ENCODE results near the gene KIFC1. TPM values are rescaled to one million over a fixed set of nuclear protein-coding genes. Genes with fewer than 3 reads are reported as not detected.
"Not testable (repeated sequence)": the region's sequence is repeated elsewhere in the genome, so short reads cannot be mapped to it uniquely, and the experiment has no call there.

The KIFC1 gene
- 125 and 128 TPM in 2 replicates for total RNA-seq (2014; rRNA removed; shearing (Covaris generic))

DNA sequence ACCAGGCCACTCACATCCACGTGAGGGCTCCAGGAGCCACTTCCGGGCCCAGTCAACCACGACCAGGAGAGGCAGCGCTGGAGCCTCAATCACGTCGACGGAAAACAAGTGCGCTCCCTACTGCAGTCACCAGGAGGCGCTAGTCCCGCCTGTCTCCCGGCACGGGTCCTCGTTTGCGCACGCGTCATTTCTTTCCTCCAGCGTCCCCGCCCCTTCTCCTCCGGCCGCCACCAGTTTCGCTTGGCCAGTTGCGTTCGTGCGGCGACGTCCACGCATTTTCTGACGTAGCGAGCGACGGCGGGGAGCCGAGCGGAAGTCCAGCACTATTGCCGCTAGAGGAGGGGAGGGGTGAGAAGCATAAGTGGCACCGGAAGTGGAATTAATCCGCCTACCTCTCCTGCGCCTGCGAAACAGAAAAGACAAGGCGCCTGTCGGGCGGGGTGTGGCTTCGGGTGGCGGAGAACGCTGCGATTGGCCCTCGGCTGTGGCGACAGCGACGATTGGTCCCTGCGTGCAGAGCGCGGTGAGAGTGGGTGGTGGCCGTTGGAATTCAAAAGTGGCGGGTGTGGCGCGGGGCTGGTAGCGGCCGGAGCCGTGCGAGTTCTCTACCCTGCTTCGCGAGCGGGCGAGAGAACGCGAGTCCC lies at the start of gene KIFC1:
Gene KIFC1 (plus strand): TSS at position 546 of the 644 bp plus-strand sequence. CDS start 163 bp downstream, outside the sequence.
- peak; percentile 100 for DNase-seq (ENCODE audit: low read depth)

GRCh38 chr6:33343606-33343952 lies 48.0 kb upstream of the KIFC1 start:
- not testable (repeated sequence) for DNase-seq (ENCODE audit: low read depth)

DNA sequence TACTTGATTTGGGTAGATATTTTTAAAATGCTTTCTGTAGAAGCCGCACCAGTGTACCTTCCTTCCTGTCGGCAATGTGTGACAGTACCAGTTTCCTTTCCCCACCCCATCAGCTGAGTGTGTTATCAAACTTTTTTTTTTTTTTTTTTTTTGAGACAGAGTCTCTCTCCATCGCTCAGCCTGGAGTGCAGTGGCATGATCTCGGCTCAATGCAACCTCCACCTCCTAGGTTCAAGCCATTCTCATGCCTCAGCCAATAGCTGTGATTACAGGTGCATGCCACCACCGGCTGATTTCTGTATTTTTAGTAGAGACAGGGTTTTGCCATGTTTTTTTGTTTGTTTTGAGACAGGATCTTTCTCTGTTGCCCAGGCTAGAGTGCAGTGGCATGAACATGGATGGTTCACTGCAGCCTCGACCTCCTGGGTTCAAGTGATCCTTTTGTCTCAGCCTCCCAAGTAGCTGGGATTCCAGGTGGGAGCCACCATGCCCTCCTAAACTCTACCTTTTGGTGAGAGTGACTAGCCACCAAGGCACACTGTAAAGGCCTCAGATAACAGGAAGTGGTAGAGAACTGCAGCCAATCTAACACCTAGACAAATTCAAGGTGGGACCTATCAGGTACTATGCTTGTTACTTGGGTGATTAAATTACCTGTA lies 47.5 kb upstream of the KIFC1 start:
- DNase-seq (ENCODE audit: low read depth), result no peak

DNA sequence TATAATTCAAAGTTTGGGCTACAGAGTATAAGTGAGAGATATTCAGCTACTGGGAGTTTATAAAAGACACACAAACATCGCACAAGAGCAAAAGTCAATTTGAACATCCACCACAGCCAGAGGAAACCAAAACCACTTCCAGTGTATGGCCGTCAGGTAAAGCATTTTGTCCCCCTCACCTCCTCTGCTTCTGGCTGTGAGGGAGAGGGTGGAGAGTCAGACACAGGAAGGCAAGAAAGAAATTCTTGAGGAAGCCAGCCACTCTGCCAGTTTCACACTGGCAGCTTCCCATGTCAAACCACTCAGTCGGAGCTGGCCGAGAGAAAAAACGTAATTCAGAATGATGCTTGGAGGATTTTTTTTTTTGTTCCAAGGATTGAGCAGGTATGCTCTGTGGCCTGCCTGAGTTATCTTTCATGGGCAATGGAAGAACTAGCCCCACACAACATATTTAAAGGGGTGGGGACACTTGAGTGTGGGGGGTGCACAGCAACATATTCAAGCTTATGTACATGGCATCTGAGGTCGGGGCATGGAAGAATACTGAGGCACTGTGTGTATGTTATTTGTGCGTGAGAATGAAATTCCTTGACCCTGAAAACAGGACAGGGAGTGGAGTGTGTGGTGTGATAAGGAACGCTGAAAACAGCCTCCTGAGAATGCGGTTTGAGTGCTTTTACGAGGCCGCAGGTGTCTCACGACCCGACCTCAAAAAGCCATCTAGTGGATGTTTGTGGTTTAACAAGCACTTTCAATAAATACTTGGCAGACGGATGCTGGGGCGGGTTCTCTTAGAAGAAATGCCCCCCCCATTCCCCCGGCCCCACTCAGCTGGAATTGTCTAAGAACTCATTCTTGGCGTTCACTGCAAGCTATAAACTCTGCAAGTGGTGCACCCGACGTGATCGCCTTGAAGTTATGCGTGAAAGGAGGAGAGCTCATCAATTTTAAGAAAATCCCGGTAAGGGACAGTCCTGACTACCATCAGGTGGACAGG lies 46.6 kb upstream of the KIFC1 start:
- DNase-seq (ENCODE audit: low read depth), result peak; percentile 80

DNA sequence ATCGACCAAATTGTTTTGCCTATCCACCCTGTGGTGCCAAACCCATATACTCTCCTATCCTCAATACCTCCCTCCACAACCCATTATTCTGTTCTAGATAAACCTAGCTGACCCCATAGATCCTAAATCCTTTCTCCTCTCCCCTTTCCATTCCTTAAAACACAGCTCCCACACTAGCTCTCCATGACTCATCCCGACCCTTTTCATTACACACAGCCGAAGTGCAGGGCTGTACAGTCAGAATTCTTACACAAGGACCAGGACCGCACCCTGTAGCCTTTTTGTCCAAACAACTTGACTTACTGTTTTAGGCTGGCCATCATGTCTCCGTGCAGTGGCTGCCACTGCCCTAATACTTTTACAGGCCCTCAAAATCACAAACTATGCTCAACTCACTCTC lies 44.7 kb upstream of the KIFC1 start:
- not testable (repeated sequence) for DNase-seq (ENCODE audit: low read depth)

DNA sequence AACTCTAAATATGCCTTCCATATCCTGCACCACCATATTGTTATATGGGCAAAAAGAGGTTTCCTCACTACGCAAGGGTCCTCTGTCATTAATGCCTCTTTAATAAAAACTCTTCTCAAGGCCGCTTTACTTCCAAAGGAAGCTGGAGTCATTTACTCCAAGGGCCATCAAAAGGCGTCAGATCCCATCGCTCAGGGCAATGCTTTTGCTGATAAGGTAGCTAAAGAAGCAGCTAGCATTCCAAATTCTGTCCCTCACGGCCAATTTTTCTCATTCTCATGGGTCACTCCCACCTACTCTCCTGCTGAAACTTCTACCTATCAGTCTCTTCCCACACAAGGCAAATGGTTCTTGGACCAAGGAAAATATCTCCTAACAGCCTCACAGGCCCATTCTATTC lies 43.8 kb upstream of the KIFC1 start:
- DNase-seq (ENCODE audit: low read depth), result no peak

DNA sequence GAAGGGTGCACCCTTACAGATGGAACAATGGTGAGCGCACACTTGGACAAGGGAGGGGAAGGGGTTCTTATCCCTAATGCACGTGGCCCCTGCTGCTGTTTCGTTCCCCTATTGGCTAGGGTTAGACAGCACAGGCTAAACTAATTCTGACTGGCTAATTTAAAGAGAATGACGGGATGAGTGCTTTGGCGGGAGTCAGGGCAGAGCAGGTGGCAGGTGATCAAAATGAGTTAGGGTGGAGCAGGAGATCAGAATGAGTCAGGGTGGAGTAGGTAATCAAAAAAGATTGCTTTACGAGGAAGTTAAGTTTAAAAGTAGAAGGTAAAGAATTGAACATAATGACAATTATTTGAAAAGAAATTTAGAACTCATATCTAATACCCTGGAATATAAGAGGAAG lies 35.8 kb upstream of the KIFC1 start:
- not testable (repeated sequence) for DNase-seq (ENCODE audit: low read depth)

- DNase-seq (ENCODE audit: low read depth), result no peak
These were observed 35.3 kb upstream of the KIFC1 start for GRCh38 chr6:33356295-33356694.

- not testable (repeated sequence) for DNase-seq (ENCODE audit: low read depth)
These were observed 34.3 kb upstream of the KIFC1 start for GRCh38 chr6:33357160-33357871.

- DNase-seq (ENCODE audit: low read depth), result no peak
These were observed 32.3 kb upstream of the KIFC1 start for GRCh38 chr6:33359331-33359730.

DNA sequence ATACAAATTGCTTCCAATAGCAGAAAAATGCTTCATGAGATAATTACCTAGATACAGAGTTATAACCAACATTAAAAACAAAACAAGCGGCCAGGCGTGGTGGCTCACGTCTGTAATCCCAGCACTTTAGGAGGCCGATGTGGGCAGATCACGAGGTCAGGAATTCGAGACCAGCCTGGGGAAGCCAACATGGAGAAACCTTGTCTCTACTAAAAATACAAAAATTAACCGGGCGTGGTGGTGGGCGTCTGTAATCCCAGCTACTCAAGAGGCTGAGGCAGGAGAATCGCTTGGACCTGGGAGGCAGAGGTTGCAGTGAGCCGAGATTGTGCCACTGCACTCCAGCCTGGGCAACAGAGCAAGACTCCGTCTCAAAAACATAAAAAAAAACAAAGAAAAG lies 28.1 kb upstream of the KIFC1 start:
- DNase-seq (ENCODE audit: low read depth), result not testable (repeated sequence)

DNA sequence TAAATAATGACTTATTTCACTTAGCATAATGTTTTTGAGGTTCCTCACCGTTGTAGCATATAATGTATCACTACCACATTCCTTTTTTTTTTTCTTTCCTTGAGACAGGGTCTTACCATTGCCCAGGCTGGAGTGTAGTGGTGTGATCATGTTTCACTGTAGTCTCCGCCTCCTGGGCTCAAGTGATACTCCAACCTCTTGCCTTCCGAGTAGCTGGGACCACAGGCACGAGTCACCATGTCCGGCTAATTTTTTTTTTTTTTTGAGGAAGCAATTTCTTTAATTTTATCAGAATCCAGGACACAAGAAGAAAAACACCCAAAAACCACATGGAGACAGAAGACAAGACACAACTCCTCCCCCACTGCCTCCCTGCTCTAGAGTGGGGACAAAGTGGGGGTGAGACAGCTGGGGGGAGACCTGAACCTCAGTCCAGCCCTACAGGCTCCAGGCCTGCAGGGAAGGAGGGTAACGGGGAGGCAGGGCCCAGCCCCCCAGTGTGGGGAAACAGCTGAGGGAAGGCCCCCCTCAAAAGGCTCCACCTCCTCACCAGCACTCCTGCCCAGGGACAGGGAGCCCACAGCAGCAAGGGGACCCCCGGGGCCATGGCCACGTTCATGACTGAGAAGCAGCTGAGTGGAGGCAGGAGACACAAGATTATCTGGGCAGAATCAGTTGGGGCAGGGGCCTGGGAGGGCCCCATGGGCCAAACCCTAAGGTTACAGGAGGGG lies 27.0 kb upstream of the KIFC1 start:
- DNase-seq (ENCODE audit: low read depth), result peak; percentile 60

DNA sequence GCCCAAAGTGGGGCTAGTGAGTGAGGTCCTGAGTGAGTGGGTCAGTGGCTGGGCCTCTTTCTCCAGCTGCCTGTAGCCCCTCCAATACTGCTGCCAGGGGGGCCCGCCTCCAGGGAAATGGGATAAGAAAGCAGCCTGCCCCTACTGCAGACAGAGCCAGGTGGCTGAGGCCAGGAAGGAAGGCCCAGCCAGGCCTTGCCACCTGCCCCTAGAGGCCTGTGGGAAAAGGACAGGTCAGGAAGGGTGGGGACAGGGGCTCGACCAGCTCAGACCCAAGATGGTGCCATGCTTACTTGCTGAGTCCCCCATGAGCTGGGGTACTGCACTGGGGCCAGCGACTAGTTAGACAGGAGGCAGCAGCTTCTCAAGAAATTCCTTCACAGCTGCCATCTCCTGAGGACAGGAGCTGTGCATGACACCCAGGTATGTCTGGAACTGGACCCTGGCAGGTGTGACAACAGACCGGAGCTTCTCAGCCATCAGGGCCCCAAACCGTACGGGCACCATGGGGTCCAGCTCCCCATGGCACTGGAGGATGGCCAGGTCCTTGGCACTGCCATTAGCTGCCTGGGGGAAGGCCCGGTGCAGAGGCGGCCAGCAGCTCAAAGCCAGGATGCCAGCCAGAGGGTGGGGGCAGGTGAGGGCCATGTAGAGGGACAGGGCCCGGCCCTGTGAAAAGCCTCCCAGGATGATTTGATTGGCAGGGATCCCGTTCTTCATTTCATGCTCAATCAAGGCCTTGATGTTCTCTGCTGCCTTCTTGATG lies 26.2 kb upstream of the KIFC1 start:
- DNase-seq (ENCODE audit: low read depth), result not testable (repeated sequence)

DNA sequence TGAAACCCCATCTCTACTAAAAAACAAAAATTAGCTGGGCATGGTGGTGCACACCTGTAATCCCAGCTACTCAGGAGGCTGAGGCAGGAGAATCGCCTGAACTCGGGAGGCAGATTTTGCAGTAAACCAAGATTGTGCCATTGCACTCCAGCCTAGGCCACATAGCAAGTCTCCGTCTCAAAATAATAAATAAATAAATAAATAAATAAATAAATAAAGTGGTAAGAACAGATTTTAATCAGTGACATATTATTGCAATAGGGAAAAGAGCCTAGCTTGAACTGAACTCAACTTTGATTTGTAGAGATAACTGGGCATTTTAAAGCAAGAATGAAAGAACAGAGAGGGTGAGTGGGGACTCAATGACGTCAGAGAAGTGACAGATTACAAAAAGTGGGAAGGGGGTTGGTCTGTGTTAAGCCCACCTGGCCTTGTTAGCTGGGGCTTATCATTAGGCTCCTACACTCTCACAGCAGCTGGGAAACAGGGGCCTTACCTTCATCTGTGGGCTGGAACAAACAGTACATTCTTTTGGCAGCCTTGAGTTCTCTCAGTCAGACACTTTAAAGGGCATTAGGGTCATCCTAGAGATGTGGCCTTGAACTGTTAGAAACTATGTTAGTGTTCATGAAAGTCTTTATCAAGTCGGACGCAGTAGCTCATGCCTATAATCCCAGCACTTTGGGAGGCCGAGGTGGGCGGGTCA lies 24.5 kb upstream of the KIFC1 start:
- no peak for DNase-seq (ENCODE audit: low read depth)

- DNase-seq (ENCODE audit: low read depth), result not testable (repeated sequence)
These were observed 24.0 kb upstream of the KIFC1 start for GRCh38 chr6:33367715-33368025.

- DNase-seq (ENCODE audit: low read depth), result not testable (repeated sequence)
These were observed 19.7 kb upstream of the KIFC1 start for GRCh38 chr6:33371901-33372300.

GRCh38 chr6:33372526-33373123 lies 19.0 kb upstream of the KIFC1 start:
- DNase-seq (ENCODE audit: low read depth), result no peak

DNA sequence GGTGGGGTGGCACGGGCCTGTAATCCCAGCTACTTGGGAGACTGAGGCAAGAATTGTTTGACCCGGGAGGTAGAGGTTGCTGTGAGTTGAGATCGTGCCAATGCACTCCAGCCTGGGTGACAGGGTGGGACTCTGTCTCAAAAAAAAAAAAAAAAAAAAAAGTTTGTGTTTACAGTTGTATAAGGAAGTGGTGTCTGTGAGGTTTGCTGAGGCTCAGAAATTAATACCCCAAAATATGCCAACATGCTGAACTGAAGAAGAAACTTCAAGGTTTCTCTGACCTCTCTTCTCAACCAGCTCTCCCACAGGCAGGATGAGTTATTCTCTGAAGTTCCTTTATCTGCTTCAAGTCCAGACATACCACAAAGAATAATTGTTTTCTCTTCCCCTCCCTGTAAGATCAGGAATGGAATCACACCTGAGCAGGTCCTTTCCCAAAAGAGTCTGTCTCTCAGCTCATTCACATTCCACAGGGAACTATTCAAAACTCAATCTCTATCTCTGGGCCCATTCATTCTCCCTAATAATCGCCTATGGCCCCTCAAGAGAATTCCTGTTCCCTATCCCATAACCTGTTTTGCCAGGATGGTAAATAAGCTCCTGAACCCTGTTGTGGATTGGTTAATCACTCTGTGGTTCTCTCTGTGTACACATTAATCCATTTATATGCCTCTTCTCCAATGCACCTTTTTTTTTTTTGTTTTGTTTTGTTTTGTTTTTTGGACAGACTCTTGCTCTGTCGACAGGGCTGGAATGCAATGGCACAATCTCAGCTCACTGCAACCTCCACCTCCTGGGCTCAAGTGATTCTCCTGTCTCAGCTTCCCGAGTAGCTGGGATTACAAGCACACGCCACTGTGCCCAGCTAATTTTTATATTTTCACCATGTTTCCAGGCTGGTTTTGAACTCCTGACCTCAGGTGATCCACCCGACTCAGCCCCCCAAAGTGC lies 17.4 kb upstream of the KIFC1 start:
- no peak for DNase-seq (ENCODE audit: low read depth)

Measured in RPMI7951 (cell line).